SU-DHL-6 (cell line): ENCODE measurements around the gene IFNE.

Experiments used
- H2AFZ ChIP-seq: fragments of 200-600 bp; sonication (generic); 2 replicates; pipeline ENCODE4 v1.6.1; 2014; ENCODE audit warnings: low read depth, mild to moderate bottlenecking, moderate library complexity, mixed read lengths, antibody characterized with exemption, low read length; ENCODE audit not compliant: severe bottlenecking
- H3F3A ChIP-seq: fragments of 200-600 bp; shearing (Covaris generic); 2 replicates; pipeline ENCODE4 v1.6.0; 2016; ENCODE audit warnings: antibody characterized with exemption, mild to moderate bottlenecking; ENCODE audit not compliant: insufficient read depth
- H3K27ac ChIP-seq: fragments of 200-600 bp; sonication (generic); 2 replicates; pipeline ENCODE4 v1.5.1; 2016; ENCODE audit warnings: low read depth, mild to moderate bottlenecking, low read length, moderate library complexity, mixed read lengths
- H3K27me3 ChIP-seq: fragments of 200-600 bp; sonication (generic), shearing (Covaris generic); 2 replicates; pipeline ENCODE4 v1.6.0; 2014; ENCODE audit warnings: mild to moderate bottlenecking, low read length
- H3K36me3 ChIP-seq: fragments of 200-600 bp; sonication (generic); 2 replicates; pipeline ENCODE4 v1.6.1; 2014; ENCODE audit warnings: mild to moderate bottlenecking, low read length, mixed read lengths
- H3K4me2 ChIP-seq: fragments of 300-600, 200-600 bp; shearing (Covaris generic), sonication (generic); 2 replicates; pipeline ENCODE4 v1.6.0; 2014; ENCODE audit warnings: low read length, low read depth, mild to moderate bottlenecking; ENCODE audit not compliant: poor library complexity, severe bottlenecking
- H3K4me3 ChIP-seq: fragments of 200-600 bp; sonication (generic); 2 replicates; pipeline ENCODE4 v1.5.1; 2014; ENCODE audit warnings: antibody characterized with exemption, low read length, mild to moderate bottlenecking, mixed read lengths; ENCODE audit not compliant: insufficient read depth, poor library complexity, severe bottlenecking
- H3K79me2 ChIP-seq: fragments of 200-600 bp; sonication (generic); 2 replicates; pipeline ENCODE4 v1.6.1; 2014; ENCODE audit warnings: mild to moderate bottlenecking, low read length, moderate library complexity; ENCODE audit not compliant: insufficient read depth
- H3K9ac ChIP-seq: fragments of 200-600 bp; sonication (generic); 2 replicates; pipeline ENCODE4 v1.7.0; 2014; ENCODE audit warnings: mild to moderate bottlenecking, low read length
- H3K9me2 ChIP-seq: fragments of 200-600 bp; sonication (generic); replicated peaks from 2 replicates; pipeline ENCODE4 v1.6.1; 2014; ENCODE audit warnings: low read length; ENCODE audit not compliant: insufficient read depth
- H3K9me3 ChIP-seq: fragments of 200-600 bp; sonication (generic); 2 replicates; pipeline ENCODE4 v1.6.1; 2014; ENCODE audit warnings: low read length, mixed read lengths; ENCODE audit not compliant: insufficient read depth
- H4K20me1 ChIP-seq: fragments of 200-600 bp; sonication (generic); 2 replicates; pipeline ENCODE4 v1.6.1; 2014; ENCODE audit warnings: low read depth, mild to moderate bottlenecking, antibody characterized with exemption, low read length, moderate library complexity, mixed read lengths
- EZH2phosphoT487 ChIP-seq: fragments of 200-600 bp; sonication (generic), shearing (Covaris generic); conservative IDR thresholded peaks from 2 replicates; pipeline ENCODE4 v1.6.1; 2018; ENCODE audit warnings: mild to moderate bottlenecking, antibody characterized with exemption, low read length, moderate library complexity, mixed read lengths
- TF ChIP-seq, protein P1 (sequence below): fragments of 200-600 bp; sonication (generic); IDR thresholded peaks from one replicate; pipeline ENCODE4 v1.5.1; 2017; ENCODE audit warnings: antibody characterized with exemption, mild to moderate bottlenecking, low read length, moderate library complexity; ENCODE audit not compliant: insufficient read depth, poor library complexity, severe bottlenecking

The IFNE gene

DNA sequence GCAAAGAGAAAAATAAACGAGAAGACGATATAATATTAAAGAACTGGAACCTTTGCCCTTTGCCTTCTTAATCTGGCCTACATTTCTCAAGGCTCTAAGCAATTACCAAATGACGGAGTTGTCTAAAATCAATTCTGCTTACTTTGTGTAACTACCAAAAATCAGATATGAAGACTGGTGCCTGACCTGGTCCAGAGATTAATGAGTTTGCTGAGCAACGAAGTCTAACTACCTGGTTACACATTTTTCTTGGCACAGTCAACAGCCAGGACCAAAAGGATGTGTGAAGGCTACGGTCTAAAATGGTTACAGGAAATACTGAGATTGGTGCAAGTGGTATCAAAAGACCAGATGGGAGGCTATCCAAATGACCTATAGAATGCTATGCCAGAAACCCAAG lies 17.8 kb upstream of the IFNE start:
- Histone ChIP-seq H3K4me3 (no peak overlapping the region), H3K9me3 (no peaks in the 10 kb centered on the region), H4K20me1 (no peaks in the 10 kb centered on the region), H3K36me3 (no peaks in the 10 kb centered on the region), H3K9me2 (no peaks in the 10 kb centered on the region), H3K27me3 (no peaks in the 10 kb centered on the region), H3F3A (no peaks in the 10 kb centered on the region), H3K79me2 (no peaks in the 10 kb centered on the region), H3K9ac (no peak overlapping the region), H3K27ac (no peak overlapping the region), H3K4me2 (no peak overlapping the region), H2AFZ (no peak overlapping the region)
- no peak for TF ChIP-seq EZH2phosphoT487
- TF ChIP-seq, protein P1, sequence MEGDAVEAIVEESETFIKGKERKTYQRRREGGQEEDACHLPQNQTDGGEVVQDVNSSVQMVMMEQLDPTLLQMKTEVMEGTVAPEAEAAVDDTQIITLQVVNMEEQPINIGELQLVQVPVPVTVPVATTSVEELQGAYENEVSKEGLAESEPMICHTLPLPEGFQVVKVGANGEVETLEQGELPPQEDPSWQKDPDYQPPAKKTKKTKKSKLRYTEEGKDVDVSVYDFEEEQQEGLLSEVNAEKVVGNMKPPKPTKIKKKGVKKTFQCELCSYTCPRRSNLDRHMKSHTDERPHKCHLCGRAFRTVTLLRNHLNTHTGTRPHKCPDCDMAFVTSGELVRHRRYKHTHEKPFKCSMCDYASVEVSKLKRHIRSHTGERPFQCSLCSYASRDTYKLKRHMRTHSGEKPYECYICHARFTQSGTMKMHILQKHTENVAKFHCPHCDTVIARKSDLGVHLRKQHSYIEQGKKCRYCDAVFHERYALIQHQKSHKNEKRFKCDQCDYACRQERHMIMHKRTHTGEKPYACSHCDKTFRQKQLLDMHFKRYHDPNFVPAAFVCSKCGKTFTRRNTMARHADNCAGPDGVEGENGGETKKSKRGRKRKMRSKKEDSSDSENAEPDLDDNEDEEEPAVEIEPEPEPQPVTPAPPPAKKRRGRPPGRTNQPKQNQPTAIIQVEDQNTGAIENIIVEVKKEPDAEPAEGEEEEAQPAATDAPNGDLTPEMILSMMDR, result no peak

DNA sequence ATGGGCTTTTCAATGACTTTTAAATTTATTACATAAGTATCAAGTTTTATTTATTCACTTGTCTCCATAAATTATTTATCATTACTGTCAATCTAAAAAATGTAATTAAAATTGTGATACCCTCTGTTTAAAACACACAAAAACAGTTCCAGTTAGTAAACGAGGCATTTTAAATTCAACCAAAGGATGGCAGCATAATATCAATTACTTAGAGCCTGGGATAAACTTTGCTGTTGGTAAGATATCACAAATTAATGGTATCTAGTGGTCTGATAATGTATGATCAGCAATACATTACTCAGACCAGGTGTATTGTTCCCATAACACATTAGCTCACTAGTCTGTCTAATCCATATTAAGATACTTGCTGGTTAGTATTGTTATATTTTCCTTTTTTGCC lies 9.6 kb upstream of the IFNE start:
- Histone ChIP-seq H3K27ac (no peak overlapping the region), H3K4me3 (no peak overlapping the region), H3K9me2 (no peaks in the 10 kb centered on the region), H3K36me3 (no peaks in the 10 kb centered on the region), H3K9me3 (no peaks in the 10 kb centered on the region), H3F3A (no peaks in the 10 kb centered on the region), H4K20me1 (no peaks in the 10 kb centered on the region), H3K27me3 (no peaks in the 10 kb centered on the region), H3K4me2 (no peak overlapping the region), H3K79me2 (no peaks in the 10 kb centered on the region), H3K9ac (no peak overlapping the region), H2AFZ (no peak overlapping the region)
- TF ChIP-seq EZH2phosphoT487, result no peak
- TF ChIP-seq, protein P1, result no peak

DNA sequence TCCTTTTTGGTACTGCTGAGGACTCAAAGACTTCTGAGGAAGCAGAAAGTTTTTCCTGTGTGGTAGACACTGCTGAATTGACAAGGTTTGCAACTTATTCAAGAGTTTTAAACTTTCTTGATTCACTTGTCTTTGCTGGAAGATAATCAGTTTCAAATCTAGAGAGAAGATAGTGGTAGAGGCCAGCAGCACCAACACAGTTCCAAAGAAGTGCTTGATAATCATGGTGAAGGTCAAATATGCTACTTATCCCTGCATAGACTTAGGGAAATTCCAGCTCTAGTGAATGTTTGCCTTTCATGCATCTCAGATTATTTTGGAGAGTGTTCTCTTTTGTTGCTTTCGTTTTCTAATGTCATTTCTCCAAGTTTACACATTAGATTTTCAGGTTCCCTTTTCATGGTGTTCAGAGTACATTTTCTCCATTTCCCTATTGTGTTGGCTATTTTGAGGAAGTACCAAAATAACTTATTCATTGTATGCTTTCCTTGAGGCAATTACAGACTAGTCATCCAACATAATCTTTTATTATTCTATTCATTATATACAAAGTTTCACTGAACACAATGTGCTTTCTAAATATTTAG lies 550 bp downstream of the IFNE start:
- Histone ChIP-seq H3K4me2 (no peak overlapping the region), H3K27ac (no peak overlapping the region), H3K36me3 (no peaks in the 10 kb centered on the region), H2AFZ (no peak overlapping the region), H3K9me2 (no peaks in the 10 kb centered on the region), H3K79me2 (no peaks in the 10 kb centered on the region), H4K20me1 (no peaks in the 10 kb centered on the region), H3K9ac (no peak overlapping the region), H3K4me3 (no peak overlapping the region), H3F3A (no peaks in the 10 kb centered on the region), H3K27me3 (0 out of 2 replicates have a peak, but pooled peaks cover 4% of the 10 kb centered on the region), H3K9me3 (no peaks in the 10 kb centered on the region)
- TF ChIP-seq, protein P1, result no peak
- no peak for TF ChIP-seq EZH2phosphoT487
